ENCODE results near the gene NAA80. TPM values are rescaled to one million over a fixed set of nuclear protein-coding genes. Genes with fewer than 3 reads are reported as not detected.

Gene NAA80
- total RNA-seq, 2 donors from 2014 or later = 9.7 to 12.8 TPM

GRCh38 chr3:50337175-50337861 lies 38.1 kb upstream of the NAA80 start:
- peak overlapping the region; percentile 98 for H3K27ac Mint-ChIP-seq
- no peaks in the 10 kb centered on the region for H3K9me3 ChIP-seq (ENCODE audit: control insufficient read depth, low read length)
- H3K4me3 ChIP-seq (ENCODE audit: low read length) = peak overlapping the region; percentile 92
- peak overlapping the region; percentile 67 for H3K27ac ChIP-seq (ENCODE audit: low read depth, low read length)
- TF ChIP-seq, protein P1, sequence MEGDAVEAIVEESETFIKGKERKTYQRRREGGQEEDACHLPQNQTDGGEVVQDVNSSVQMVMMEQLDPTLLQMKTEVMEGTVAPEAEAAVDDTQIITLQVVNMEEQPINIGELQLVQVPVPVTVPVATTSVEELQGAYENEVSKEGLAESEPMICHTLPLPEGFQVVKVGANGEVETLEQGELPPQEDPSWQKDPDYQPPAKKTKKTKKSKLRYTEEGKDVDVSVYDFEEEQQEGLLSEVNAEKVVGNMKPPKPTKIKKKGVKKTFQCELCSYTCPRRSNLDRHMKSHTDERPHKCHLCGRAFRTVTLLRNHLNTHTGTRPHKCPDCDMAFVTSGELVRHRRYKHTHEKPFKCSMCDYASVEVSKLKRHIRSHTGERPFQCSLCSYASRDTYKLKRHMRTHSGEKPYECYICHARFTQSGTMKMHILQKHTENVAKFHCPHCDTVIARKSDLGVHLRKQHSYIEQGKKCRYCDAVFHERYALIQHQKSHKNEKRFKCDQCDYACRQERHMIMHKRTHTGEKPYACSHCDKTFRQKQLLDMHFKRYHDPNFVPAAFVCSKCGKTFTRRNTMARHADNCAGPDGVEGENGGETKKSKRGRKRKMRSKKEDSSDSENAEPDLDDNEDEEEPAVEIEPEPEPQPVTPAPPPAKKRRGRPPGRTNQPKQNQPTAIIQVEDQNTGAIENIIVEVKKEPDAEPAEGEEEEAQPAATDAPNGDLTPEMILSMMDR (conservative IDR thresholded peaks at IDR 0.05) = no peak
- peaks cover 6% of the 10 kb centered on the region for H3K36me3 Mint-ChIP-seq (ENCODE audit: low read depth)
- H3K4me3 Mint-ChIP-seq = peak overlapping the region; percentile 80
- H3K27me3 Mint-ChIP-seq (ENCODE audit: insufficient read depth) = peaks cover 41% of the 10 kb centered on the region
- no peaks in the 10 kb centered on the region for H3K9me3 Mint-ChIP-seq
- H3K36me3 ChIP-seq (ENCODE audit: control insufficient read depth, insufficient read depth, low read length) = peaks cover 10% of the 10 kb centered on the region
- 0 to 1% methylated on average over 13 to 79 of the region's 79 CpGs for WGBS, 2 experiments (ENCODE audit: insufficient coverage in 1 of 2, insufficient read length in 1 of 2)
- DNase-seq = peak; percentile 100
- H3K9ac ChIP-seq (ENCODE audit: extremely low read depth, low read length, poor library complexity, severe bottlenecking) = peak overlapping the region; percentile 64
- peaks cover 10% of the 10 kb centered on the region for H3K4me1 Mint-ChIP-seq
- H3K27me3 ChIP-seq (ENCODE audit: control insufficient read depth, insufficient read depth, low read length, poor library complexity, severe bottlenecking) = peaks cover 43% of the 10 kb centered on the region
- H3K4me1 ChIP-seq (ENCODE audit: control insufficient read depth, insufficient read depth, low read length) = peaks cover 10% of the 10 kb centered on the region

DNA sequence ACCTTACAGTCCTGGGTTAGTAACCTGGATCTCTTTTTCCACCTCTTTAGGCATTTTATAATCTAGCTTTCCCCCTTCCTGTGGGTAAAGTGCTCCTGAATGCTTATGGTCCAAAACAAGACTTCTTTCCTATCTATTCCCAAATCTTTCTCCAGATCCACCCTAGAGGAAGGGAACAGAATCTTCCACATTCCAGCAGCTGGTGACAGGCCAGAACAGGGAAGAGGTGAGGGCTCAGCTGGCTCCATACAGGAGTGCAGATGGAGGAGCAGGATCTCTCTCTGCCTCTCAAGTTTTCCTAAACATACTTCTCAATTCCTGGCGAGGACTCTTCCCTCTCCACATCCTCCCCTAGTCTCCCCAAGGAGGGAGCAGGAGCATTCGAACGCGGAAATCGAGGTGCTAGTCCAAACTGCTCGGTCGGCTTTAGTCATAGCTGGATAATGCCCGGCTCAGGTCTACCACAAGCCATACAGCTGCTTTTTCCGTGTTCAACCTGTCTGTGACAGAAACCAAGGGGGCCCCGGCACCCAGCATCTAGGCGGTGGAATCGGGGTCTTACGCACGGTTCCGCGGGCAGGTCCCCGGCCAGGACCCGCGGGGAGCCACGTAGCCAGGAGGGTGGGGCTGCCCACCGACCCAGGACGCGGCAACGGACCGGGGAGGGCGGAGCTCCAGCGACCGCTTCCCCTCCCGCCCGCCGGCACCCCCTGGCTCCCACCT lies 37.4 kb upstream of the NAA80 start:
- peak overlapping the region; percentile 80 for H3K4me3 Mint-ChIP-seq
- H3K4me1 Mint-ChIP-seq = peaks cover 10% of the 10 kb centered on the region
- Histone ChIP-seq H3K4me3 (ENCODE audit: low read length) (peak overlapping the region; percentile 92), H3K36me3 (ENCODE audit: control insufficient read depth, insufficient read depth, low read length) (peaks cover 17% of the 10 kb centered on the region), H3K27ac (ENCODE audit: low read depth, low read length) (peak overlapping the region; percentile 67), H3K4me1 (ENCODE audit: control insufficient read depth, insufficient read depth, low read length) (peaks cover 10% of the 10 kb centered on the region), H3K9ac (ENCODE audit: extremely low read depth, low read length, poor library complexity, severe bottlenecking) (peak overlapping the region; percentile 64), H3K9me3 (ENCODE audit: control insufficient read depth, low read length) (no peaks in the 10 kb centered on the region), H3K27me3 (ENCODE audit: control insufficient read depth, insufficient read depth, low read length, poor library complexity, severe bottlenecking) (peaks cover 36% of the 10 kb centered on the region)
- DNase-seq = no peak
- H3K27ac Mint-ChIP-seq = peak overlapping the region; percentile 98
- WGBS, 2 experiments (ENCODE audit: insufficient coverage in 1 of 2, insufficient read length in 1 of 2) = 0% methylated on average over 15 to 31 of the region's 31 CpGs
- TF ChIP-seq, protein P1 (conservative IDR thresholded peaks at IDR 0.05) = peak; percentile 50
- H3K36me3 Mint-ChIP-seq (ENCODE audit: low read depth) = peaks cover 10% of the 10 kb centered on the region
- no peaks in the 10 kb centered on the region for H3K9me3 Mint-ChIP-seq
- H3K27me3 Mint-ChIP-seq (ENCODE audit: insufficient read depth) = peaks cover 34% of the 10 kb centered on the region

DNA sequence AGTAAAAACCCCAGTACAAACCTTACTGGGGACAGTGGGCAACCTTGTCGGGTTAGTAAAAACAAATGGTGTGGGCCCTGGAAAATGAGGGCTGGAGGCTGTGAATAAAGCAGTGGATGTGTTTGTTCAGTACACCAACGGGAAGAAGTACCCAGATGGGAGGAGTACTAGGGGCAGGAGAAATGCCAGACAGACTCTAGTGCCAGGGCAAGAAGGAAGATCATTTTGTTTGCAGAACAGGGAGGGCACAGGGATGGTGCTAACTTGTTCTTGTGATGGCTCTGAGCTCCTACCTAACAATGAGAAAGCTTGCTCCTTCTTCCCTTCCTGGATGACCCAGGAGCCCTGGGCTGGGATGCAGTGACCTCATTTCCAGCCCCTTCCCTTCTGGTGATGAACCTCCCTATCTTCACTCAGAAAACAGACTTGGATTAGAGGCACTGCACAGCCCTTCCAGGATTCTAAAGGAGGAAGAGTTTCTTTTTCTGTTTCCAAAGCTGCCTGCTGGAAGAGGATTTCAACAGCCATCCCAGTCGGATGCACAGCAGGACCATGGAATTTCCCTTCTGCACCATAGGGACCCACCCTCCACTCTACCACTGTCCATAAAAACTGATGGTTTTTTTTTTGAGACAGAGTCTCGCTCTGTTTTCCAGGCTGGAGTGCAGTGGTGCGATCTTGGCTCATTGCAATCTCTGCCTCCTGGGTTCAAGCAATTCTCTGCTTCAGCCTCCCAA lies 35.3 kb upstream of the NAA80 start:
- Mint-ChIP-seq H3K36me3 (ENCODE audit: low read depth) (peaks cover 28% of the 10 kb centered on the region), H3K9me3 (no peaks in the 10 kb centered on the region), H3K4me3 (no peak overlapping the region), H3K4me1 (peaks cover 10% of the 10 kb centered on the region), H3K27me3 (ENCODE audit: insufficient read depth) (peaks cover 15% of the 10 kb centered on the region), H3K27ac (no peak overlapping the region)
- Histone ChIP-seq H3K4me3 (ENCODE audit: low read length) (peak overlapping the region; percentile 3), H3K4me1 (ENCODE audit: control insufficient read depth, insufficient read depth, low read length) (peaks cover 10% of the 10 kb centered on the region), H3K27me3 (ENCODE audit: control insufficient read depth, insufficient read depth, low read length, poor library complexity, severe bottlenecking) (peaks cover 15% of the 10 kb centered on the region), H3K36me3 (ENCODE audit: control insufficient read depth, insufficient read depth, low read length) (peaks cover 38% of the 10 kb centered on the region), H3K9me3 (ENCODE audit: control insufficient read depth, low read length) (no peaks in the 10 kb centered on the region), H3K27ac (ENCODE audit: low read depth, low read length) (no peak overlapping the region), H3K9ac (ENCODE audit: extremely low read depth, low read length, poor library complexity, severe bottlenecking) (no peak overlapping the region)
- WGBS, 2 experiments (ENCODE audit: insufficient coverage in 1 of 2, insufficient read length in 1 of 2) = 93 to 100% methylated on average over 5 of the region's 5 CpGs
- DNase-seq = no peak
- TF ChIP-seq, protein P1 (conservative IDR thresholded peaks at IDR 0.05) = no peak

Measured in endodermal cell (in vitro differentiated cells).